Left ventricle myocardium superior (tissue), 1 donor: ENCODE data around the gene GRHPR. TPM values are rescaled to one million over a fixed set of nuclear protein-coding genes. Genes with fewer than 3 reads are reported as not detected.
"Not testable (repeated sequence)": the region's sequence is repeated elsewhere in the genome, so short reads cannot be mapped to it uniquely, and the experiment has no call there.

Experiments used
- ATAC-seq: fragments of 200-7000 bp; cut with Tn5 transposase; one replicate; pipeline ENCODE4 v1.9.1; 2020; ENCODE audit warnings: mild to moderate bottlenecking, moderate library complexity
- DNase-seq: peaks from one replicate; pipeline ENCODE4 v3.0.0-alpha.2; 2020
- intact Hi-C: fragments of 100-400 bp; cut with micrococcal nuclease; formaldehyde crosslinking; loops from one replicate; pipeline ENCODE4 v1.11.0; 2022
- total RNA-seq: library from RNA; stranded (reverse); fragmentation: NEBNext Ultra II Directional; extraction: Animal tissue kit (Norgen Biotek cat#: 25700); gene quantifications from one replicate; pipeline ENCODE4 v1.2.1, GENCODE V29; 2021
- donor health status: DM: no; HTN: yes; CAD: no; lungs with severe emphysema.

Gene GRHPR
- total RNA-seq, 1 donor from 2014 or later, result 117 TPM

DNA sequence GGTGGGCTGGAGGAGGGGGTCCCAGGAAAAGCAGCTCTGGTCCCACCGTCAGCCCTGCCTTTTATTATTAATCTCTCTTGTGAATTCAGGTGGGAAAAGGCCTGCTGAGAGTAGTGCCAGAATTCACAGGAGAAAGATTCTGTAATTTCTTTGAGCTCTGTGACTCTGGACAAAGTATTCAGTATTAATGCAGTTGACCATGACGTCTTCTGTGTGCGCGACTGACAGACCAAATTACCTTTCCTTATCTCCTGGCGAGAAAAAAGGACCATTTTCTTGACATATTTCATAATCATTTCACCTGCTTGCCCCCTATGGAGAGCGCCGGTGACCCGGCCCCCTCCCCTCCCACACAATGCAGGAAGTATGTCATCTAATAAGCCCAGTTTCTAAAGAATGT lies 26.8 kb upstream of the GRHPR start:
- ATAC-seq (no peak), DNase-seq (no peak)
- intact Hi-C loops, result no loop called here

DNA sequence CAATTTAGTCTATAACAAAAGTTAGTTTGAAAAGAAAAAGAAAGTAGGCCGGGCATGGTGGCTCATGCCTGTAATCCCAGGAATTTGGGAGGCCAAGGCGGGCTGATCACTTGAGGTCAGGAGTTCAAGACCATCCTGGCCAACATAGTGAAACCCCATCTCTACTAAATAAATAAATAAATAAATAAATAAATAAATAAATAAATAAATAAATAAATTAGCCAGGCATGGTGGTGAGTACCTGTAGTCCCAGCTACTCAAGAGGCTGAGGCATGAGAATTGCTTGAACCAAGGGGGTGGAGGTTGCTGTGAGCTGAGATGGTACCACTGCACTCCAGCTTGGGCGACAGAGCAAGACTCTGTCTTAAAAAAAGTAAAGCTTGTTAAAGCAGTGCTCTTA lies 24.5 kb upstream of the GRHPR start:
- DNase-seq, intact Hi-C loops, ATAC-seq: not testable (repeated sequence)

DNA sequence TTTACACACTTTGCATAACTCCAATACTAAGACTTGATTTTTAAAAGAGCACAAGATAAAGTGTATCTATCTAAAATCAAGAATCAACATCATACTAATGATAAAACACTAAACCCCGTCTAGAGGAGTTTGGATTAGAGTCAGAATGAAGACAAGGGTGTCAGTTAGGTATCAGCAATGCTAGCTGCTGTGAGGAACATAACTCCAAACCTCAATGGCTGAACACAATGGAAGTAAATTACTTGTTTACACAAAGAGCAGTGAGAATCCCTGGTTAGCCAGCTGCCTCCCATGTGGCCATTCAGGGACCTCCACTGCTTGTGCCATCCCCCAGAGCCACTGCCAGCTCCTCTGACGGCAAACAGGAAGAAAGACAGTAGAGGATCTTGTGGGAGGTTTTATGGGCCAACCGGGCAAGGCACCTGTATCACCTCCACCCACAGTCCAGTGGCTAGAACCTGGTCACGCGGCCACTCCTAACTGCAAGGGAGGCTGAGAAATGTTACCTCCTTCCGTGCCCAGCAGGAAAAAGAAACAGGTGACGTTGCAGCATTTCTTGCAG lies 24.0 kb upstream of the GRHPR start:
- intact Hi-C loops, result no loop called here
- DNase-seq, result no peak
- no peak for ATAC-seq

DNA sequence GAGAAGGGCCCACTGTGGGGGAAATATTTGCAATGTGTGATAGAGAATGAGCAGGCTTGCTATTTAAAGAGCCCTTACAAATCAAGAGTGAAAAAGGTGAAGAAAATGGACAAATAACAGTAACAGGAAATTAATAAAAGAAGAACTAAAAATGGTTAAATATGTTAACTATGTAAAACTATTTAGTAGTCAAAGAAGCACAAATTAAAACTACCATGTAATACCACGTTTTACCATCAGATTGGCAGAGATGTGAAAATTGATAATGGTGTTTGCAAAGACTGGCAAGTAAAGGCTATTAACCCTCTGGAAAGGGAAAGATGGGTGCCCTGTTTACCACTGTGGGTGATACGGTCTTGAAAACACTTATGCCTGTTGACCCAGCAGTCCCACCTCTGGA lies 23.2 kb upstream of the GRHPR start:
- DNase-seq (no peak), ATAC-seq (no peak)
- intact Hi-C loops, result no loop called here

DNA sequence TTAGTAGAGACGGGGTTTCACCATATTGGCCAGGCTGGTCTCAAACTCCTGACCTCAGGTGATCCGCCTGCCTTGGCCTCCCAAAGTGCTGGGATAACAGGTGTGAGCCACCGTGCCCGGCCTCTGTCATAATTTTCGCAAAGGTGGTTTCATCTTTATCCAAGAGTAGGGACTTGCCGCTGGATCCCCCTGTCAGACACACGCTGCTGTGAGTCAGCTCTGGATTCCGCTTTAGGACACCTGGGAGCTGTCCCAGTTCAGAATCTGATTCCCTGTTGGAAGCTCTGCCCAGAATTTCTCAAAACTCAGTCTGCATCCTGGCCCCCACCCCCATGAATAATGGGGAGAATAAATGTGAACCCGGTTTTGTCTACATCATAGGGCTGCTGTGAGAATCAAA lies 17.9 kb upstream of the GRHPR start:
- ATAC-seq, result peak; percentile 60
- intact Hi-C loops, result no loop called here
- no peak for DNase-seq

DNA sequence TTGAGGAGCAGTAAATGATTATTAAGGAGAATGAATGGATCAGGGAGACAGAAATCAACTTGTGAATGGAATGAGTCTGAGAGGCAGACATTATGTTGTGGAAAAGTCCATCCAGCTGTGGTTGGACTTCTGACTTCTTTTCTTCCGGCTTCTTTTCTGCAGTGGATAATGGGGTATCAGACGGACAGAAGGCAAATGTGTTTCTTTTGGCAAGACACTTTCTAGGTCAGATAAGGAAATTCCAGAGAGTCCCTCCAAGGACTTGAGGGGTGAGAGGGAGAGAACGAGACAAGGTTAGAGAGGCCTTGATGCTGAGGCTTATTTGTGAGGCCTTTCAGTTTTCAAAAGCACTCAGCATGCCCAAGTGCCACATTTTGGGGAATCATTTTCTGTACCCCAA lies 17.1 kb upstream of the GRHPR start:
- intact Hi-C loops, result no loop called here

DNA sequence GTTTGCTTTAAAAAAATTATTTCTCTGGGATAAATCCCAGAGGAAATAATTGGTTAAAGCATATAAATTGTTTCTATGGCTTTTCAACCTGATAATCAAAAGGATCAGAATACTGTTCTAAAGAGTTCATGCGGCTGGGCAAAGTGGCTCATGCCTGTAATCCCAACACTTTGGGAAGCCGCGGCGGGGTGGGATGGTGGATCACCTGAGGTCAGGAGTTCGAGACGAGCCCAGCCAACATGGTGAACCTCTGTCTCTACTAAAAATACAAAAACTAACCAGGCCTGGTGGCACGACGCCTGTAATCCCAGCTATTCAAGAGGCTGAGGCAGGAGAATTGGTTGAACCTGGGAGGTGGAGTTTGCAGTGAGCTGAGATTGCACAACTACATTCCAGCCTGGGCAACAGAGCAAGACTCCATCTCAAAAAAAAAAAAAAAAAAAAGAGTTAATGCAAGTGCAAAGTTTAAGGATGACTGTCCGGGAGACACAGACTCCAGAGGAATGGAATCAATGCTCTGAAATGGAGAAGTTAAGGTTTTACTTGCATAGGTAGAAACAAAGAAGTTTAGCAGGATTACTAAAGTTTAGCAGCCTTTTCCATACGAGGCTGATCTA lies 16.6 kb upstream of the GRHPR start:
- DNase-seq, result no peak
- peak; percentile 48 for ATAC-seq
- intact Hi-C loops, result no loop called here

More for the DNA sequence above, 17.1 kb upstream of the GRHPR start:
- DNase-seq (no peak), ATAC-seq (peak; percentile 95)

DNA sequence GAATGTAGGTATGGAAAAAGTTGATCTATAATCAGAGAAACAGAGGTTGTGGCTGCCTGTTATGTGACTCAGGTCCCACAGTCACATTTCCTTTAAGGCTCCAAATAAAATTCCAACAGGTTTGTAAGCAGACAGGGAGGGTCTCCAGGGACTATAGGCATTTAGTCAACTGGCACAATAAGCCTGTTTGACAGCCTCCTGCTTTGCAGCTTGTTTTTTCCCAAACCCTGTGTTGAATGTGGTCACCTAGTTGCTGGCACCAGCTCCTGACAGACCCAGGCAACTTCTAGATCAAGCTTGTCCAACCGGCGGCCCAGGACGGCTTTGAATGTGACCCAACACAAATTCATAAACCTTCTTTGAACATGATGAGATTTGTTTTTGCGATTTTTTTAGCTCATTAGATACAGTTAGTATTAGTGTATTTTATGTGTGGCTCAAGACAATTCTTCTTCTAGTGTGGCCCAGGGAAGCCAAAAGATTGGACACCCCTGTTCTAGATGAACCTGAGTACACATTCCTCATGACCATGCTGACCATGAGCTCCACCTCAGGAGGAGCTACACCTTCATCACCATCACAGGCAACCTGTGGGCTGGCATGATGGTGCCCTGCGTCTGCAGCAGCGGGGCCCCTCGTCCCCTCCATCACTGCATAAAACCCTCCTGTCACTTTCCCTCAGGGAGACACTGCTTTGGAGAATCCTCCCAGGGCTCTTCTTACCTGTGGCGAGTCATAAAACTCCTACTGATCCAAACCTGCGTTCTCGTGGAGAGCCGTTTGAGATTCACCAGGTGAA lies 15.7 kb upstream of the GRHPR start:
- intact Hi-C loops, result no loop called here
- DNase-seq, result no peak
- ATAC-seq, result no peak

DNA sequence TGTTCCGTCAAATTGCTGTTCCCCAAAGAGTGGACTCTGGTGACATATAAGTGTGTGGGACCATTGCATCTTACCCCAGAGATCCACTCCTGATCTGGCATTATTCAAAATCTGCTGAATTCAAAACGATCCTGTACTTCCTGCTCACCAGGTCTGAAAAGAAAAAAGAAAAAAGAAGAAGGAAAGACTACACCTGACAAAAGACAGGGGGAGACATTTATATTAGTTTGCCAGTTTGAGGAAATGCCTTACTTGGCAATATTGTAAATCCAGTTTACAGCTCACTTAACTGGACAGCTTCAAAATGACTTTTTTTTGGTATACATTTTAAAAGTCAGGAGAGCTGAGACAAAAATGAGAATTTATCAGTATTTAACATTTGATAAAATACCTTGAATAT lies 15.0 kb upstream of the GRHPR start:
- DNase-seq, result no peak
- intact Hi-C loops, result no loop called here
- no peak for ATAC-seq

DNA sequence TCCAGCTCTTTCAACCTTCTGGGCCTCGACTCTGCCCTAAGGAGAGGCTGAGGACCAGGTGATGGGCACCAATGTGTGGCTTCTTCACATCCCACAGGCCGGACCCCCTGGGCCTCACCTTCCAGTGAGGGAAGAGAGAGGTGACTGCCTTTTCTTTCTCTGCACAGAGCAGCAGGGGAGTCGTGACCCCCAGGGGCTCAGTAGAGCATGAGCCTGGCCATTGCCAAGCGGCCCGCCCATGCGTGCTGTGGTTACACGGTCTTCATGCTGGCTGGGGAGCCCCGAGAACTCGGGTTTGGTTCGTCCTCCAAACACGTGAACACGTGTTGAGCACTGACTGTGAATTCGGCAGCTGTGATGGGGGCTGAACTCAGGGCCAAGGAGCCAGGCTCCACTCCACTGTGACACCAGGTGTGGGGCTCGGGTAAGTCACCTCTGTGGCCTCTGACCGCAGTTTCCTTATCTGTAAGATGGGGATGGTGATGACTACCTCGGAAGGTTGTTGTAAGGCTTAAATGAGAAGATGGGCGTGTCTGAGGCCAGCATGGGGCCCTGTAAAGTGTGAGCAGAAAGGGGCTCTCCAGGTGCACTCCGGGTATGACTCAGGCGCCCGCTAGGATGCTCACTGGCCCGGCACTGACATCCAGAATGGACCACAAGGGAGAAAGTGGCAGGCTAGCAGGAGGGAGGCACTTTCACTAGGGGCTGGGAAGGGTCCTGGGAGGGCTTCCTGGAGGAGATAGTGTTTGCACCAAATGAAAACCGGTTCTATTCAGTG lies 13.4 kb upstream of the GRHPR start:
- intact Hi-C loops, result no loop called here
- DNase-seq (no peak), ATAC-seq (no peak)

DNA sequence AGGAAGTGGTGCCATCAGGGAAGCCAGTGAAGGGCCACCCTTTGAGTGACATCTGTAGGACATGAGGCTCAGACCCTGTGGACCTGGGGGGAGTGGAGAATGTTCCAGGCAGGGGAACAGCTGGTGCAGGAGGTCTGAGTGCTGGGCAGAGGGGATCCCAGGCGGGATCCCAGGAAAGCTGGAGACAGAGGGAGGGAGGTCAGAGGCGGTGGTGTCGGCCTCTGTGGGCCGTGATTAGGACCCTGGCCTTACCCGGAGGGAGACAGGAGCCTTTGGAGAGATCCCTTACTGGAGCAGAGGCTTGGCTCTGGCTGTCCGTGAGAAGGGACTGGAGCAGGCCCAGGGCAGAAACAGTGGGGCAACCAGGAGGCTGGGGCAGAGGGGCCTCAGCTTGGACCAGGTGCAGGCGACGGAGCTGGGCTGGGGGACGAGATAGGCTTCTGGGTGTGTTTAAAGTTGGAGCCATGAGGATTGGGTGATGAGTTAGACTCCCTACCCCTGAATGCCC lies 12.1 kb upstream of the GRHPR start:
- ATAC-seq, result no peak
- intact Hi-C loops, result no loop called here
- no peak for DNase-seq

DNA sequence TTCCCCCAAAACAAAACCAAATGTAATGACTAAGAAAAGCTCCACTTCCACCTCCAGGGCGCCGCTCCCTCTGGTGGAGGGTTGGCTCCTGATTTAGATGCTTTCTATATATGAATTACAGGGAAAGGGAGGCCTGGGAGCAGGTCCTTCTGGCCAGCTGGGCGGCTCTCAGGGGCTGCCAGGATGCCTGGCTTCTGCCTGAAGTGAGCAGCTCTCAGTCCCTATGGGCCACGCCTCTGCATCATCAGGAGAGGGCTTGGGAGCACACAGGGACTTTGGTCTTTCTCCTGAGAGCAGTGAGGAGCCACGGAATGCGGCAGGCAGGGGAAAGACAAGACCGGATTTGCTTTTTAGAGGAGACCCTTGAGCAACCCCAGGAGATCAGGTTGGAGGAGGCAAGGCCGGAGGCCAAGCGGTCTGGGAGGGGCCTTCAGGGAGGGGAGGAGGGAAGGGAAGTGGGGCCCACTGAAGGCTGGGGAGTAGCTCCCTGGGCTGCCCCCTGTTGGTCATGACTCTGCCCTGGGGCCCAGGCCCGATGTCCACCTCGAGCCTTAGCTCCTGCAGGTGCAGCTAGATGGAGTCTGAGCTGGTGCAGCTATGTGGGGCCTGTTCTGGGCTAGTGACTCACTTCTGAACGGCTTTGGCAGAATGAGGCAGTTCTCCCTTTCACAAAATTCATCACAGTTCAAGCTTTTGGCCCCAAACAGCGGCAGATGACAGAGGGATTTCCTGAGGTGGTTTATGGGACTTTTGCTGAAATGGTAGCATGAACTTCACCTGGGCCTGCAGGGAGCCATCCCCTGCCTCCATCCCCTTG lies 11.3 kb upstream of the GRHPR start:
- ATAC-seq, result peak; percentile 39

DNA sequence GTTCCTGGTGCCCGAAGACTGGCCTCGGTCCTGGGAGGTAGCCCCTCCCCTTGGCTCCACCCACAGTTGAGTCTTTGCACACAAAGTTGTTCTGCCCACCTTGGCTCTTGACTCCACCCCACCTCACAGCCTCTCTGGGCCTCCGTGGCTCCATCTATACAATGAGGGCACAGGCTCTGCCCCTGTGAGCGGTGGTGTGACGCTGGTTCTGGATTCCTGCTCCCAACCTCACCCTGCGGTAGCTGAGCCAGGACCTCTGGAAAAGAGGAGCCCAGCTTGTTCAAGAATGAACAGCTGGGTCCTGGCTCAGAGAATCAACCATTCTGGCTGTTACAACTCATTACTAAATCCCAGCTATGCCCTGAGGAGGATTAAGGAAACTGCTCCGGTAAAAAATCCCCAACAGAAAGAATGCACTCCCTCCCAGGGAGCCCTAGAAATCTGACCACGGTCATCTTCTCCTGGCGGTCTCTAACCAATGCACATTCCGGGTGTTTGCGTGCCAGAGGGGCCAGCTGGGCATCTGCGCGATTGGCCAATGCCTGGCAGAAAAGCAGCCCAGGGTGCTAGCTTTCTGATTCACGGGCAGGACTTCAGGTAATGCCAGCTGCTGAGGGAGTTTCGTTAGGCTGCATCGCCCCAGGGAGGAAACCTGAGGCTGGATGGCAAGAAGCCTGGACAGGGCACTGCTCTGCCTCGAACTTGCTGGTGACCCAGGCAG lies 9.9 kb upstream of the GRHPR start:
- DNase-seq (no peak), ATAC-seq (peak; percentile 63)
- intact Hi-C loops, result no loop called here

More for the DNA sequence above, 11.3 kb upstream of the GRHPR start:
- intact Hi-C loops, result no loop called here
- no peak for DNase-seq

DNA sequence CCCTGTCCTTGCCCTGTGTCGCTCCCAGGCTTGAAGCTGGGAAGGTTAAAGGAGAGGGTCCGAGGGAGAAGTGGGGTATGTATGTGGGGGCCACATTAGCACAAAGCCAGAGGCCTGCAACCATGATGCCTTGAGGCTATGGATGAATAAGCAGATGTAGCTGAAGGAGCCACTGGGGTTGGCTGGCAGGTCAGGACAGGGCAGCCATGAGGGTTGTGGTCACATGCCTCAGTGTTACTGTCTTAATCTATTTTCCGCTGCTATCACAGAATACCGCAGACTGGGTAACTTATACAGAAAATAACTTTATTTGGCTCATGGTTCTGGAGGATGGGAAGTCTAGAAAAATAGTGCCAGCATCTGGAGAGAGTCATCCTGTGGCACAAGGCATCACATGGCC lies 9.2 kb upstream of the GRHPR start:
- intact Hi-C loops, result no loop called here
- DNase-seq (no peak), ATAC-seq (no peak)

DNA sequence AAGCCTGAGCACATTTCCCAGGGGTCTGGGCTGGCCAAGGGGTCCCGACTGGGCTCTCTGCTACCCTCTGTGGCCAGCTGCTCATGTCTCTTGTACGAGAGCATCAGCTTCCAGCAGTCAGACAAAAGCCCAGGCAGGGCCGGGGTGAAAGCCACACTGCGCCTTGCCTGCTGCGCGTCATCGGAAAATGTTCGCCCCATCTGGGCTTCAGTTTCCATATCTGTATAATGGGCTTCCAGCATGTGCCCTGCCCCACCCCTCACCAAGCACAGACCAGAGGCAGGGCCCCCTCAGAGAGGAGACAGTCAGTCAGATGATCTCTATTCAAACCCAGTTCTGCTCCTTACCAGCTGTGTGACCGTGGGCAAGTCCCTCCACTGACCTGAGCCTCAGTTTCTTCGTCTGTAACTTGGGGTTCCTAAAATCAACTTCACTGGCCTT lies 8.0 kb upstream of the GRHPR start:
- ATAC-seq (no peak), DNase-seq (no peak)
- intact Hi-C loops, result no loop called here

DNA sequence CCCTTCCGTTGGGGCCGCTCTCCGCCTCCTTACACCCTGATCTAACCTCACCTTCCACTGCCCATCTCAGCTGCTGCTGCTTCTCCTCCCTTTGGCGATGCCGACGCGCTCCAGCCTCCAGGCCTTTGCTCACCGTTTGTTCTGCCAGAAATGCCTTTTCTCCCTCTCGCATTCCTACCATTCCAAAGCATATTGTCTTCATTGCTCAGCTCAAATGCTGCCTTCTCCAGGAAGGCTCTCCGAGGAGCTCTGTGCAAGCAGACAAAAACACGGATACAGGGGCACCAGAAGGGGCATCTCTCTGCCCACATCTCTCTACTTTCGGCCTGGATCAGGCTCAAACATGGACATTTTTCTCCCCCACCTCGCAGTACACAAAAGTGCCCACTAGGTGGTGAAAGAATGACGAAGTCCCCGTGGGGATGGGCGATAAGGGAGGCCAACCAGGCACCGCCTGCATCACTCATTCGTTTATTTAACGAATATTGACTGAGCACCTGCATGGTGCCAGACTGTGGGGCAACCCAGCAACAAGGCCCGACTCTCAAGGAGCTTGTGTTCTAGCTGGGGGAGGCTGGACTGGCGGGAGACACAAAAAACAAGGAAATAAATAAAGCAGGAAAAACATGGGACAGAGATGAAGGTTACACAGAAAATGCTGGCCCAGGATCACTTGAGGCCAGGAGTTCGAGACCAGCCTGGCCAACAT lies 7.3 kb upstream of the GRHPR start:
- peak; percentile 67 for ATAC-seq
- intact Hi-C loops, result no loop called here
- no peak for DNase-seq

DNA sequence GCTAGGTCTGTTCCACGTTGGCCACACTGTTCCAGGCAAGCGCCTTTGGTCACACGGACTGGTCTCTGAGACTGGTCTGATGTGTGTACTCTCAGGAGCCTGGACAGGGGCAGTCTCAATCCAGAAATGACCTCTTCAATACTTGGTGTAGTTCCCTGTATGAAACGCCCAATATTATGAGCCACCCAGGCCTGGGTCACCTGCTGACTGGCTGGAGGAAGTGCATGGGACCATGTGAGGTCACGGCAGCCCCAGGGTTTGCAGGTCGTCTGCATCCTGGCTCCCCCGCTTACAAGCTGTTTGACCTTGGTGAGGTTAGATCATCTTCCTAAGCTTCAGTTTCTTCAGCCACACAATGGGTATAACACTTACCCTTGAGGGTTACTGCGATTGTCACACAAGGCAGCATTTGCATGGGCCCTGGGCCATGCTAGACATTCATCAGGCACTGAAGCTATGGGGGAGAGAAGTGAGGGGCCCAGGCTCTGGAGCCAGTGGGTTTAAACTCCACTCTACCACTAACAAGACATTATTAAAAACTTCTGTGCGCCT lies 5.2 kb upstream of the GRHPR start:
- DNase-seq, result no peak
- no peak for ATAC-seq
- intact Hi-C loops, result no loop called here
